CD4-positive, alpha-beta T cell treated with Interleukin-4 for 4 hours (primary cell): ENCODE data around the gene RIMBP2.

Experiments used
- DNase-seq: peaks from one replicate; pipeline ENCODE4 v3.0.0-alpha.2; 2020

Gene RIMBP2

DNA sequence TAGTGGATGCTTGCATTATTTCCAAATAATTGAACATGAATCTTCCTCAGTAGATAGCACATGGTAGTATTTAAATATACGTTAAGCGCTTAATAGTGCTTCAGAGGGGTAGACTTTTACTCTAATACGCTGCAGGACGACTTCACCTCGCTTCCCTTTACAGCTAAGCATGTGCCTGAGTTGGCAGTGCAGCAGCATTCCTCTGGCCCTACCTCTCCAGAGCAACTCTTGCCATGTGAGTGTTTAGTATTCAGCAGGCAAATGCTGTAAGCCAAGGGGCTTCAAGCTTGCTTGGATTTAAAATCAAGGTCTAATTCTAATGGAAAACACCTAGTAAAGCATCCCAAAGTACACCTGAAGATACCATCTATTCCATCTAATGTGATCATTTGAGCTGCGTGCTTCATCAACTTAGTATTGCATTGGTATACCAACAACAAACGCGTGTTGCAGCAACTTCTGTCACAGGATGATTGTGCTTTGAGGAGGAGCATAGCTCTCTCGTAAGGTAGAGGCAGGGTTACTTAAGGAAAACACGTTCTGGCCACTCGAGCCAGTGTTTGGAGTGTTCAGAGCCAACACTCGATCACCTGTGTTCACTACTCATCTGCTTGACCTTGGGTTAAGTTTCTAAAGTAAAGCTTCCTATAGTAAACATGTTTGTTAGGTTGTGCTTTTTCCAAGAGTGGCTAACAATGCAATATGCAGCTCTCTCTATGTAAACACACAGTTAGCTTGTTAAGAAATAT lies 317.8 kb downstream of the RIMBP2 start:
- no peak for DNase-seq

DNA sequence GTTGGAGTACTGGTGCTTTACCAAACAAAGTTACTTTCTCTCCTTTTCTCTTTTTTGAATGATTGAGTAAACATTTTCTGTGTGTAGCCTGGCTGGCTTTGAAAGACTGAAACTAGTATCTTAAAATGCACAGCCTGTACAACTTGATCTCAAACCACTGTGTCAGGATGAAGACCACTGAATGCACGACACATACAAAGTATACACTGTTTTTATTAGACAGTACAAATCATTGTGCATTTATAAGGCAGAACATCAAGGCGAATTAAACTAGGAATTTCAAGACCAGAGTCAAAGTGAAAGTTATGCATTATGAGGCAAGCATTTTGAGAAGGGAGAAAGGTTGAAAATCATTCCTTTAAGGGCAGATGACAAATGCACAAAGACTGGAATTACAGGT lies 319.4 kb downstream of the RIMBP2 start:
- DNase-seq: no peak

DNA sequence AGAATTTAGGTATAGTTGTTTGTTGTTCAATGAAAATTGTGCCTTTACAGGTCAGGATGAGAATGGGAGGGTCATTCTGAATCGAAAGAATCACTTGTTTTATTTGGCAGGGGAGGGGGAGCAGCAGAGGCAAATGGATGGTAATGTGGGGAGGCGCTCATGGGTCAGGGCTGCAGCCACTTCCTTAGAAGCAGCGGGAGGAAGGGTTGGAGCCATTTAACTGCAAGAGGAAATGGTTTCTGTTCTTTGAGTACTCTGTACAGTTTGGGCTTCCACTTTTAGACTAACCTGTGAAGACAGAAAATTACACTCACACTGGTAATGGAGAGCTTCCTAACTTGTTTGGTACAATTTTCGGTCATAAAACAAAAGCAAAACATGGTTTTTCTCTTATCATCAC lies 321.2 kb downstream of the RIMBP2 start:
- DNase-seq: no peak

DNA sequence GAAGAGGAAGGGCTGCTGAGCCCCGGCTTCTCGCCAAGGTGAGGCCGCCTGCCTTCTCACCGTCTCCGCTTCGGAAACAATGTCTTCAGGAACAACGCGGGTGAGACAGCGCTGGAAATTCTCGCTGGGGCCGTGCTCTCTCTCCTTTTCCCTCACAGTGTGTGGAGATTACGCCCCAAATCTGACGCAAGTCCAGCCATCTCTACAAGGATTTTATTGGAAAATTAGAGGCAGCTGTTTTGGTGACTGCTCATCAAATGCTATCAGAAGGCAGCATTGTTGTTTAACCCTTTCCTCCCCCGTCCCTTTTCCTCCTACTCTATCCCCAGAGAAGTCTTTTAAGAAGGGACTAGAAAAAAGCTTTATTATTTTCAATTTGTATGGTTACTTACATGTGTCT lies 324.9 kb downstream of the RIMBP2 start:
- no peak for DNase-seq

DNA sequence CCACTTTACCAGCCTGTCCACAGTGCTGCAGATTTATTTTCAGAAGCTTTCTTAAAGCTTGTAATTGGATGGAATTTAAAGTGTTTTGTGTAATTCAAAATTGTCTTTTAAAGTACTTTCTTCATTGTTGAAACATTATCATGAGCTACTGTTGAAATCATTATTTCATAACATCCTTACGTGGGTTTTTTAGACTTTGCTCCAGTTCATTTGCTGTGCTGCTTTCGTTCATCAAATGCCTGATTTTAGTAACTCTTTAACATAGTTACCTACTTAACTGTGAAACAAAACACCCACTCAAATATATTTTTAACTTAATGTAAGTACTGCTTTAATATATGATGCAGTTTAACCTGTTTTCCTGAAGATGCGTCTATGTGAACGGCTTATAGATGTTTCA lies 330.9 kb downstream of the RIMBP2 start:
- DNase-seq: no peak

DNA sequence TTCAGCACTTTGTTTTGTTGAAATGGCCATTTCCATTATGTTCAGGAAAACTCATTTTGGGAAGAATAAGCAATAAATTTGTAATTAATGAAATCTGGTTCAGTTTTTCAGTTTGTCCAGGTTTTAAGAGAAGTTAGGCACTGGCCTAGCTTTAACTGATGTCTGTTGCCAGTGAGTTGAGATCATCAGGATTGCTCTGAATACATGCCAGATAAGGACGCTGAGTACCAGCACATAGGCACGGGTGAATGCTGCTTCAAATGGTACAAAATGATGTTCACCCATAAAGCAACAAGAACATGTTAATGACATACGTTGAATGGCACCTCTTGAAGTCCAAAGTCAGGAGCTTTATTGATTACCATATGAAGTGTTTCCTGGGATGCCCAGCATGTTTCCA lies 331.9 kb downstream of the RIMBP2 start:
- DNase-seq: no peak

DNA sequence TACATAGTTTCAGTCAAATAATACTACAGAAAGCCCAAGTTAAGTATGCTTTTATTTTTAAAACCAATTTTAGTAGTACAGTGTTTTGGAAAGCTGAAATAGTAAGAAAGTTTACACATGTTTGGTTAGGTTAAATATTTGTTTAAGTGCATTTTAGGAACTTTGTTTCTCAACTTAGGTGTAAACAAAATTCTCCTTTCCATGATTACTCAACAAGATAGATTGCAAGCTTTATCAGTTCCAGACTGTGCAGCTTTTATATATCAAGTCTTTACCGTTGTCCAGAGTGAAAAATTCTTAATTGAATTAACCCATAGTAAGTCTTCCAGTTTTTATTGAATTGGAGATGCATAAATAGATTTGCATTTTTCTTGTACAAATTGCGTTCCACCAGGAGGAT lies 333.3 kb downstream of the RIMBP2 start:
- DNase-seq: no peak

DNA sequence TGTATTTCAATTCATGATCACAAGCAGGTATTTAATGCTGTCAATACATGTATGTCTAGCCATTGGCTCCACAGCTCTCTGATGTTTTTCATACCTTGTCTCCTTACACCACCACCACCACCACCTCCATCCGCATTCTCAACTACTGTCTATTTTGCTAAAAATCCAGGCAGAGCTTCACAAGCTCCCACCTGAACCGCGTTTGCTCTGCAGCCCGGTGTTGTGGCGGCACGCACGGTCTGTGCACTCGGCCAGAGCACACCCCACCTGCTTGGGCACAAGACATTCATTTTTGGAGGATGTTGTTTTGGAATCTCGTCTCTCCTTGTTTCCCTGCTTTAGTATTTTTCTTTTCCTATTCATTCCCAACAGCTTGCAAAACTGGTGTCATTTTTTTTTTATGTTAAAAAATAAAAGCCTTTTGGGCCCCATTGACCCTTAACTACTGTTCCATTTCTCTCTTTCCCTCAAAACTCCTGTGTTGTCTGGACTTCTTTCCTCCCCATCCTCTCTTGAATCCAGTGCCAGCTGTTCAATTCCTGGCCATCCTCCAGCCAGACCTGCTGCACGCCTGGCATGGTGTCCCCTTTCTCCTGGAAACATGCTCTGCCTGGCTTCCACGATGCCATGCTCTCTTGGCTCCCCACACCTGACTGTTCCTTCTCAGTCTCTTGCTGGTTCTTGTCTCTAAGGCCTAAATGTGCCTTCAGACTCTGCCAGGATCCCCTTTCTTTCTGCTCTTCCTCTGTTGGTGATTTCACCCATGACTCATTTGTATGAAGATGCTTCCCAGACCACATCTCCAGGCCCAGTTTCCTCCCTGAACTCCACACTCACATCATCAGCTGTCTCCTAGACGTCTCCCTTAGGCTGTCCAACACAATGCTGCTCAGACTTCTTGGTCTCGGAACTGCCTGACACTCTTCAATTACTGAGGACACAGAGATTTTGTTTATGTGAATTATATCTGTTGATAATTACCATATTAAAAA lies 340.5 kb downstream of the RIMBP2 start:
- DNase-seq: no peak

DNA sequence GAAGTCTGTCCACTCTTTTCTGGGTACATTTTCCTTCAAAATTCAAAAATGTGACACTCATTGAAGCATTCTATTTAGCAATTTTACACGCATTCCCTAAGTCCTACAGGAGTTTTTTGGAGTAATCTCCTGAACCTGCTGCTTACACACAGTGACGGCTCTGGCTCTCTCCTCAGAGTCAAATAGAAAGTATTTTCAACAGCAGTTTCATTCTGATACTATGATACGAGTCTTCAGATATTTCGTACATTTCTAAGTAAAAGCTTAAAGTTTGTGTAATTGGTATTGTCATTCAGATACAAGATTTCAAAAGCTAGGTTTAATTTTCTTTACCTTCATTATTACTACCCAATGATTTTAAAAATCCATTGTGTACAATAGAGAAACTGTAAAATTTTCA lies 342.0 kb downstream of the RIMBP2 start:
- DNase-seq: no peak

DNA sequence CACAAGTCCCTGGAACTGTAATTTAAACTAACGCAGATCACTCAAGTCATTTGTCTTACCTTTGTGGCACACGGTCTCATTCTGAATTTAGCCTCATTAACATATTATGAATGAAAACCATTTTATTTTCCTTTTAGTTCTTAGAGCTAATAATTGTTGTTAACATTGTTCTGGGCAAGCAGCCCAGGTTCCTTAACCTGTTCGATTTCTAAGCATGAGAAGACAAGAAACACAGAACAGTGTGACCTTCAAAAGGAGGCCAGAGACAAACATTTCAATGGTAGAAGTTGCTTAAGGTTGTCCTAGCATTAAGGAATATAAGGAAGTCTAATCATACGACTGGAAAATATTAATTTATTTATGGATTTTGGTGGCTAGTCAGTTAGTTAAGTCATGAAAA lies 343.2 kb downstream of the RIMBP2 start:
- no peak for DNase-seq

DNA sequence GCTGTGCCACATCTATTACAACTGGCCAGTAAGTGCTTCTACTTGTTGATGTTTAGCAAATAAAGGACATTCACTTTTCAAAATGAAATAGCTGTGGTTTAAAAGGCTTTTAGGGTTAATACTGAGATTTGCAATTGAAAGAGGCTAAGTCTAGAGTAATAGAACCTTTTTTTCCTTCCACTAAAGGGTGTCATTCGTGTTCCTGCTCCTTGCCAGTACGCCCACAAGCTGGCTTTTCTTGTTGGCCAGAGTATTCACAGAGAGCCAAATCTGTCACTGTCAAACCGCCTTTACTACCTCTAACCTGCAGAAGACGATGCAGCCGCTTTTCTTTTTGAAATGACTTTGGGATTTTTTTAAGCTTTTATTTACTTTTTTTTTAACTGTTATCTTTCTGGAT lies 344.8 kb downstream of the RIMBP2 start:
- DNase-seq: no peak

DNA sequence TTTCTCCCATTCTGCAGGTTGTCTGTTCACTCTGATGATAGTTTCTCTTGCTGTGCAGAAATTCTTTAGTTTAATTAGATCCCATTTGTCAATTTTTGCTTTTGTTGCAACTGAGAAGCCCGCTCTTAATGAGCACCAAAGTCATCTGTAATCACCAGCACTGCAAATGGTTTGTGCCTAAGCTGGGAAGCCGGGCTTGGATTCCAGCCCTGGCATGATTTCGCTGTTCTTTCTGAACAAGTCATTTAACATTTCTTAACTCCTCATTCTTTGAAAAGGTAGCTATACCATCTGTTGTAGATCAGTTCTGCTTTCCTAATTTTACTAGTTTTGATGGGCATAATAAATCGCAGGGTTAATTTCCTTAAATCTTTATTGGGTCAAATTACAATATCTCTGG lies 346.3 kb downstream of the RIMBP2 start:
- DNase-seq: no peak

DNA sequence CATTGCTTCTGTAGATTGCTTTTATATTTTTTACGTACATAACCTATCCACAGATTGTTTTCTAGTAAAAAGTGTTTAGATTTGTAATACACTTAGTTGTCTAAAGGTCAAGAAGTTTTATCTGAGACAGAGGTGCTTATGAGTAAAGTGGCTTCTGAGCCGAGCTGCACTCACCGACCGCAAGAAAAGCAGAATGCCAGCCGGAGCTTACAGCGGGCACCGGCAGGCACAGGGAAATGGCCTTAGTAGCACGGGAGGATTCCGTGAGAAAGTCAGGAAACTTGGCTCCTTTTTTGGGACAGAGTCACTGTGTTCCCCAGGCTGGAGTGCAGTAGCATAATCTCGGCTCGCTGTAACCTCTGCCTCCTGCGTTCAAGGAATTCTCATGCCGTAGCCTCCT lies 348.6 kb downstream of the RIMBP2 start:
- DNase-seq: no peak

DNA sequence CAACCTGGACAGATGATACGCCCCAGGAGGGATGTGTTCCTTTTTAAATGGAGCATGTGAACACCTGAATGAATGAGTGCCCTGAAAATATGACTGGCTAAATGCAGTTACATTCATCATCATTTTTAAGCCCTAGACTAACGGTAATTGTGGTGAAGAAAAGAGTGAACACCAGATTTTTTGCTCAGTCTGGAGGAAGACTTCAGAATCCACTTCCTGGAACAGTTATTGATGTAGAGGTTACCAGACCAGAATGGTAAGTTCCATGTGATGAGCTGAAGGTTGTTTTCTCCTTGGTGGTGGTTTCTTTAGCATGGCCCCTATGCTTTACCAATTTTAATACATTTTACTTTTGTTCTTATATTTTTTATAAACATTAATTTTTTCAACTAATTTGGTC lies 349.1 kb downstream of the RIMBP2 start:
- DNase-seq: no peak

DNA sequence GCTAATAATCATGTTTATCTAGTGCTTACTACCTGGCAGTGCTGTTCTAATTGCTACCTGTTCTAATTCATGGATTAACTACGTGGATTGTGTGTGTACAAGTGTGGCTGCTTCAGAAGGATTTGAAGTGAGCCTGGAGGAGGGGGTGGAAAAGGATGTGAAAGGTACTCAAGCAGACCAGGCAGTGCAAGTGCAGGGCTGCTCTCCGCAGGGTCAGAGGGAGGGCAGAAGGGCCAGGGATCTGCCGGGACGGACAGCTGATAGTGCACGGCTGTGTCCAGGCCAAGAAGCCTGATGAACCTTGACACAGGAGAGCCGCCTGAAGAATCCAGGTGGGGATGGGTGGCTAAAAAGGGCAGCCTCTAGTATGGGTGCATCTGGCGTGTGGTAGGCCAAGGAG lies 349.9 kb downstream of the RIMBP2 start:
- DNase-seq: no peak

DNA sequence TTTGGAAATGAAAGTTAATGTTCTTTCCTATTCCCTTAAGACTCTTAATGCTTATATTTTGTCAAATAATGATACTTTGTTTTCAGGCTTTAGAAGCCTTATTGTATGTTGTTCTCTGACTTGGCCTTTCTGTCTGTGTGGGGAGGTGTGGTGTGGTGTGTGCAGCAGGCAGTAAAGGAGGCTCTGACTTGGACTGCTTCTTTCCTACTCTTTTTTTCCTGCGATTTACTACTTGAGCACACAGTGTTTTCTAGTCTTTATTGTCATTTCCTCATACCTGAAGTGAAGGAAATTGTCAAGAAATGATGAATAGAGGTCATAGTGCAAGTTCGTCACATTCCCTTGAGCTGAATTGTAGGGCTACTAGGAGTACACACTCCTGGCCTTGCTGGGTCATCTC lies 351.5 kb downstream of the RIMBP2 start:
- DNase-seq: no peak

DNA sequence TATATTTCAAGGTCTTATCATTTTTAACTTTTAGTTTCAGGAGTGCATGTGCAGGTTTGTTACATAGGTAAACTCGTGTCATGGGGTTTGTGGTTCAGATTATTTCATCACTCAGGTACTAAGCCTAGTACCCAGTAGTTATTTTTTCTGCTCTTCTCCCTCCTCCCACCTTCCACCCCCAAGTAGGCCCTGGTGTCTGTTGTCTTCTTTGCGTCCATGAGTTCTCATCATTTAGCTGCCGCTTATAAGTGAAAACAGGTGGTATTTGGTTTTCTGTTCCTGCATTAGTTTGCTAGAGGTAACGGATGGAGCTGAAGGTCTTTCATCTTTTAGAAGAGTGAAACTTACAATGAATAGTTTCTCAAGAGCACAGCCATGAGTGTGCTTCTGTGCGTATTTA lies 354.0 kb downstream of the RIMBP2 start:
- no peak for DNase-seq

DNA sequence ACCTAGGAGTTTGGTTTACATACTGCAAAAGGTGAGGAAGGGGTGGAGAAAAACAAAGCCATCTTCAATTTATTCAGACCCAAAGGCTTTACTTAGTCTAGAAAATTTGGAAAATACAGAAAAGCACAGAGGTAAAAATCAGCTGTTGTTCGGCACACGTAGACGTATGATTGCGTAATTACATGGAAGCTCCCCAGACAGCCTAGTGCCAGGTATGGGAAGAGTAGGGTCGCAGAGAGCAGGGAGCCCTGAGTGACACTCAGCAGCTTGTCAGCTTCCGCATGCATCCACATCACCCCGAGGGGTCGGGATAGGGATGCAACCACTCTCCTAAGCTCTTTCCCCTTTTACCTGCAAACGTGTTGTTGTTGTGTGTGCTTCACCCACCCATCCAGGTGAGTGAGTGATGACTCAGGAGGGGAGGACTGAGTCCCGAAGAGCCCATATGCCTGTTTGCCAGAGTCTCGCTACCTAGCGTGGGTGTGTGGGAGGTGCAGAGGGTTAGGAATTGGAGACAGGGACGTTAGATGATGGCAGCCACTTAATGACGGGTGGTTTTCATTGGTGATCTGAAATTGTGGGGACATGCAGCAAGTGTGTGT lies 358.3 kb downstream of the RIMBP2 start:
- no peak for DNase-seq

DNA sequence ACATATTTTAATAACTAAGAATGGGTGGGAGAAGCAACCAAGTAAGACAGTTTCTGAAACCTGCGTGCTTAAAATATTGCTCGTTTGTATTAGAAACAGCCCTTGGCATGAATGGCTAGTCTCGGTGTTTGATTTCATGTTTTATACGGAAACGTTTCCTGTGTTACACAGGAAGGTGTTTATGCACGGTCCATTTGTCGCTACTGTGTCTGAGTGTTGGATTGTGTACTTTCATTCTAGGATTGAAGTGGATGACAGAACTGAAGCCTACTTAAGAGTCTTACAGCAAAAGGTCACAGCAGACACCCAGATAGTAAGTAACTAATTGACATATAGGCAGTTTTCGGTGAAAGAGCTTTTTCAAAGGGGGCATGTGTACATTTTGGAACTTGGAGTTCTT lies 358.9 kb downstream of the RIMBP2 start:
- DNase-seq: no peak

DNA sequence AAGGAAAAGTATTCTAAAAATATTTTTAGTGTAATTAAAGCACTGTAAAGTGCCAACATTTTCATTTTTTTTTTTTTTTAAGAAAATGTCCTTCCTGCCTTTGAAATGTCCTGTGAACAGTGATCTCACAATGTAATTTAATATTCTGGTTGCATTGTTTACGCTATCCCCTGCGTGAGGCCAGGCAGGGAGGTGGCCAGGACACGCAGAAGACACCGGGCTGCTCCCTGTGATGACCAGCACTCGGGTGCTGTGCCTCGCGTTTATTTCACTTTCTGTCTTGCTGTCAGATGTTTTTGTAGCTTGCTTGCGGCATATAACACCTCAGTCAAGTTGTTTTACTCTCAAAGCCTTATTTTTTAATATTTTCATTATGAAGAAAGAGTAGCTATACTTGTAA lies 359.9 kb downstream of the RIMBP2 start:
- DNase-seq: no peak

DNA sequence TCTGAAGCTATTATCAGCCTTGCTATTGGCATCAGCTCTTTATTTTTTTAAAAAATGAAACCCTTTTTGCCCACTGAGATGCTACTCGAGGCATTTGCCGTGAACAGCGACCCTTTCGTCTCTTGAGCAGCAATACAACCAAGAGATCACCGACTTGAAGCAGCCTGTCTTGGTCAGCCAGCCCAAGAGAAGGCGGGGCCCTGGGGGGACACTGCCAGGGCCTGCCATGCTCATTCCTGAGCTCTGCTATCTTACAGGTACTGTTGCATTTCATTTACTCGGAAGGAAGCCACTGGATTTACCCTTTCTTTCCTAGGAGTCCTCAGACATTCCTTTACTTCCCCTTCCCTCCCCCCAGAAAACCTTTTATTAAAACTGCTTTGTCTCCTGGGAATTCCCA lies 361.7 kb downstream of the RIMBP2 start:
- no peak for DNase-seq

DNA sequence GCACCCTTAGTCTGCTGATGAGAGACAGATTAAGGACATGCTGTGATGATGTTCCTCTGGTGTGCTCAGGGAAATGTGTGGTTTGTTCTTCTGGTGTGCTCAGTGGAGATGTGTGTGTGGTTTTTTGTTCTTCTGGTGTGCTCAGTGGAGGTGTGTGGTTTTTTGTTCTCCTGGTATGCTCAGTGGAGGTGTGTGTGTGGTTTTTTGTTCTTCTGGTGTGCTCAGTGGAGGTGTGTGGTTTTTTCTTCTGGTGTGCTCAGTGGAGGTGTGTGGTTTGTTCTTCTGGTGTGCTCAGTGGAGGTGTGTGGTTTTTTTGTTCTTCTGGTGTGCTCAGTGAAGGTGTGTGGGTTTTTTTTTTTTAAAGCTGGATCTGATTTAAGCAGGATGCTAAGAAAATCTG lies 363.0 kb downstream of the RIMBP2 start:
- DNase-seq: no peak

DNA sequence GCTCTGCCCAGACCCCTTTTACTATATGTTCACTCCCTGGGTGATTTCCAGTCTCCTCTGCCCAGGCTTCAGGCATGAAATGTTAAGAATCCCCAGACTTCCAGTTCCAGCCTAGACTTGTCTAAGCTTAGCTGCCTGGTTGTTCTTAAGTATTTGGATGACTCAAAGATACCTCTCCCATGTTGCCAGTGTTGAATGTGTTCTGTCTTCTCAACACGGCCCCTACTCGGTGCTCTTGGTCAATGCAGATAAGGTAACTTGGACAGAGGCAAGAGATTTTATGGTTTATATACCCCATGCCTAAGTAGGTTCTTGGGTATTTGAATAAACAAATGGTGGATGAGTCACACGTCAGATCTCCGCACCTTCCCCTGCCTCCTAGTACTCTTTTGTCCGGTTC lies 364.8 kb downstream of the RIMBP2 start:
- no peak for DNase-seq

DNA sequence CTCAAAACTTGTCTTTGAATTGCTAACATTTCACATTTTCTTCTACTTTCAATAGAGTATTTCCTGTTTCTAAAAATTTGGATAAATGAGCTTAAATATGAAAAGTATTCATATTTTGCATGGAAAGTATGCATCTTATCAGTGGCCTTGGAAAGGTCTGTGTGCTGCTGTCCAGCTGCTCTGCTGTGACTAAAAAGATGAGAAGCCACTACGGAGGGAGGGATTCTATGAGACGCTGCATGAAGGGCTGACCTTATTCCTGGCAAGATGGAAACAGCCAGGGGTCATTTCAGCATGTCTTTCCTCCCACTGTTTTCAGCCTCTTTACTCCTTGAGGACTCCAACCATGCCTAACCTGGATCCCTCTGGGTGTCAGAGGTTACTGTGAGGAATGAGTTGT lies 365.4 kb downstream of the RIMBP2 start:
- DNase-seq: no peak
